Nephron (organoid): ENCODE measurements around the gene FBLN2.
A peak's percentile ranks its signal among the peaks of the same experiment; 100 is the strongest.

Experiments
- H3K27ac Mint-ChIP-seq, 3 experiments: 2 replicates each; pipeline ENCODE4 v1.8.0; 2020; ENCODE audit warnings: mixed read lengths in 3 of 3, mild to moderate bottlenecking in 2 of 3, moderate library complexity in 1 of 3
- H3K27me3 Mint-ChIP-seq: 2 replicates; pipeline ENCODE4 v1.8.0; 2021; ENCODE audit warnings: low read depth, mild to moderate bottlenecking, moderate library complexity, mixed read lengths
- H3K36me3 Mint-ChIP-seq: 2 replicates; pipeline ENCODE4 v1.8.0; 2020; ENCODE audit warnings: low read depth, mixed read lengths
- H3K4me1 Mint-ChIP-seq: 2 replicates; pipeline ENCODE4 v1.8.0; 2020; ENCODE audit warnings: mixed read lengths
- H3K4me3 Mint-ChIP-seq, 3 experiments: 2 replicates each; pipeline ENCODE4 v1.8.0; 2020; ENCODE audit warnings: mild to moderate bottlenecking in 3 of 3, mixed read lengths in 3 of 3, moderate library complexity in 2 of 3
- H3K9me3 Mint-ChIP-seq: 2 replicates; pipeline ENCODE4 v1.8.0; 2020; ENCODE audit warnings: mixed read lengths
- TF ChIP-seq, protein P1 (sequence below), 3 experiments: fragments of 200-600 bp; sonication (generic); IDR thresholded peaks; one replicate each; pipeline ENCODE4 v1.5.0; 2021; ENCODE audit warnings: antibody characterized with exemption in 3 of 3; ENCODE audit not compliant: unreplicated experiment in 3 of 3

The FBLN2 gene

DNA sequence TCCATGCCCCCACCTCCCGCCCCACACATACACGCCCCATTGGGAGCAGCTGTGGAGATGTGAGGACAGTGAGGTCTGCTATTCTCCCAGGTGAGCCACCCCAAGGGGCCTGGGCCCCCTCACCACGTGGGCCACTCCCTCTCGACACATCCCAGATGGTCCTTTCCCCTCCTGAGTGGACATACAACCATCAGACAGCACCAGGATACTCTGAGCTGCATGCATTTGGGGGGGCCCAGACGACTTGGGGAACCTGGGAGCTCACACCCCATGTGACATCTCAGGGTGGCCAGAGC is 17.5 kb downstream of the FBLN2 start:
- Mint-ChIP-seq H3K36me3 (no peaks in the 10 kb centered on the region), H3K27me3 (peaks cover 26% of the 10 kb centered on the region), H3K4me3 (no peak overlapping the region), H3K4me1 (peaks cover 6% of the 10 kb centered on the region), H3K9me3 (no peaks in the 10 kb centered on the region), H3K27ac (no peak overlapping the region)
- TF ChIP-seq, protein P1, sequence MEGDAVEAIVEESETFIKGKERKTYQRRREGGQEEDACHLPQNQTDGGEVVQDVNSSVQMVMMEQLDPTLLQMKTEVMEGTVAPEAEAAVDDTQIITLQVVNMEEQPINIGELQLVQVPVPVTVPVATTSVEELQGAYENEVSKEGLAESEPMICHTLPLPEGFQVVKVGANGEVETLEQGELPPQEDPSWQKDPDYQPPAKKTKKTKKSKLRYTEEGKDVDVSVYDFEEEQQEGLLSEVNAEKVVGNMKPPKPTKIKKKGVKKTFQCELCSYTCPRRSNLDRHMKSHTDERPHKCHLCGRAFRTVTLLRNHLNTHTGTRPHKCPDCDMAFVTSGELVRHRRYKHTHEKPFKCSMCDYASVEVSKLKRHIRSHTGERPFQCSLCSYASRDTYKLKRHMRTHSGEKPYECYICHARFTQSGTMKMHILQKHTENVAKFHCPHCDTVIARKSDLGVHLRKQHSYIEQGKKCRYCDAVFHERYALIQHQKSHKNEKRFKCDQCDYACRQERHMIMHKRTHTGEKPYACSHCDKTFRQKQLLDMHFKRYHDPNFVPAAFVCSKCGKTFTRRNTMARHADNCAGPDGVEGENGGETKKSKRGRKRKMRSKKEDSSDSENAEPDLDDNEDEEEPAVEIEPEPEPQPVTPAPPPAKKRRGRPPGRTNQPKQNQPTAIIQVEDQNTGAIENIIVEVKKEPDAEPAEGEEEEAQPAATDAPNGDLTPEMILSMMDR (IDR thresholded peaks at IDR 0.05; ENCODE audit: unreplicated experiment in 3 of 3): no peak

DNA sequence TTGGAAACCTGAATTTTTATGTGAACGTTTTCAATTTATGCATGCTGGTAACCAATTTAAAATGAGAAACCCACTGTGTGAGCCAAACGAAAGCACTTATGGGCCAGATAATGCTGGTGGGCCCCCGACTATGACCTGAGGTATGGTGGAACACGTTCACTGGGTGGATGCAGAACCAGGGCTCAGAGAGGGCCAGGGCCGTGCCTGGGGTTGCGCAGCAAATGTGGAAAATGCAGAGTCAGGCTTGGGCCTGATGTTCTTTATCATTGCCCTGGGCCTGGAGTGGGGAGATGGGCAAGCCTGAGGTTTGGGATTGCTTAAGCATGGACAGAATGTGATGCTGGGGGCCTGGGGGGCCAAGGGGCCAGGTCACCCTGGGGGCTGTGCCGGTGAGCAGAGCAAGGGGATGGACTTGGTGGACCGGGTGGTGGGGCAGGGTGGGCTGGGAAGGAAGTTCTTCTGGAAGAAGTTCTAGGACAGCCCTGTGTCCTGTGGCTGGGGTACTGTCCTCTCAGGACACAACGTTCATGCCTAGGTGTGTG is 17.9 kb downstream of the FBLN2 start:
- Mint-ChIP-seq H3K4me1 (peaks cover 5% of the 10 kb centered on the region), H3K4me3 (no peak overlapping the region), H3K9me3 (no peaks in the 10 kb centered on the region), H3K27ac (no peak overlapping the region), H3K36me3 (no peaks in the 10 kb centered on the region), H3K27me3 (peaks cover 23% of the 10 kb centered on the region)
- TF ChIP-seq, protein P1 (IDR thresholded peaks at IDR 0.05; ENCODE audit: unreplicated experiment in 3 of 3): no peak

DNA sequence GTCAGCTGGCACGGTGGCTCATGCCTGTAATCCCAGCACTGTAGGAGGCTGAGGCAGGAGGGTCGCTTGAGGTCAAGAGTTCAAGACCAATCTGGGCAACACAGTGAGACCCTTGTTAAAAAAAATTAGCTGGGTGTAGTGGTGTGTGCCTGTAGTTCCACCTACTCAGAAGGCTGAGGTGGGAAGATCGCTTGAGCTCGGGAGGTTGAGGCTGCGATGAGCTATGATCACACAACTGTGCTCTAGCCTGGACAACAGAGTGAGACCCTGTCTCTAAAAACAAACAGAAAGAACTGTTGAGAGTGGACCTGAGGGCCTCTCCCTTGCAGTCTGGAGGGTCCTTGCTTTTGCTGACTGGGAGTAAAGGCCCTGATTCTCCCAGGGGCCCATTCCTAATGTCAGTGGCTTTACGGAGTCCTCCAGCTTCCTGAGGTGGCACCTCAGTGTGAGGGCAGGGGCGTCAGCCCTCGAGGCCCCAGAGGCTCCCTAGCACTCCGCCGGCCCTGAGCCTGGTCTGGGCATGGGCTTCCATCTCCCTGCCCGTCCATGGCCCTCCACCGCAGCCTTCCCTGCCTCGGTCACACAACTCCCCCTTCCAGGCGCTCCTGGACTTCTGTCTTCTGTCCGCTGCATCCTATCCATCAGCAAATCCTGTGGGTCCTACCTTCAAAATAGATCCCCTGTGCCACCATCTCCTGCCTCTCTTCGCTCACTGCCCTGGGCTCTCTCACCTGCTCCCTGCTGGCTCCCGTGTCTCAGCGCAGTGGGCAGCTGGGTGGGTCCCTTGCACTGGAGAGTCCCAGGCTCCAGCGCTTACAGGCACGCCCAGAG is 19.0 kb downstream of the FBLN2 start:
- TF ChIP-seq, protein P1 (IDR thresholded peaks at IDR 0.05; ENCODE audit: unreplicated experiment in 3 of 3): no peak
- Mint-ChIP-seq H3K9me3 (no peaks in the 10 kb centered on the region), H3K4me3 (no peak overlapping the region), H3K36me3 (no peaks in the 10 kb centered on the region), H3K4me1 (peaks cover 3% of the 10 kb centered on the region), H3K27me3 (peaks cover 23% of the 10 kb centered on the region), H3K27ac (no peak overlapping the region)

DNA sequence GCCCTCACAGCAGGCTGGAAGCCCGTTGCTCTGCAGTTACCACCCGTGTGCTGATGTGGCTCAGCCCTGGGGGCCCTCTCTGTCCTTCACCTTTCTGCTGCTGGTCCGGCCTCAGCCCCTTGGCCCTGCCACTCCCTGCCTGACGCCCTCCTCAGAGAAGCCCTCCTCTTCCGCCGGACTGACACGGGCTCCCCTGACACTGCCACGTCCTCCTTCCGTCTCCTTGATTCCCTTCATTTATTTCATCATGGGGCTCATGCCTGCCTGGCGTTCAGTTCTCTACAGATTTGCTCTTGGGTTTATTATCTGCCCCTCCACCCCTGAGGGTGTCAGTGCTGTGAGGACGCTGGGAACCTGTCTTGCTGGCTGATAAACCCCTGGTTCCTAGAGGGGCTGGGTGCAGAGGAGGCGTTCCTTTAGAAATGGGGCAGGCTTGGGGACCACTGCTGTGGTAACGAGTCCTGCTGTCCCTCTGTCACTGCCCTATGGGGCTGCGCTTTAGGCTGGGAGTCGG is 19.6 kb downstream of the FBLN2 start:
- Mint-ChIP-seq H3K4me3 (no peak overlapping the region), H3K36me3 (no peaks in the 10 kb centered on the region), H3K4me1 (peaks cover 3% of the 10 kb centered on the region), H3K27me3 (peaks cover 19% of the 10 kb centered on the region), H3K9me3 (no peaks in the 10 kb centered on the region), H3K27ac (peak overlapping the region in 1 of 3 experiments; percentile 9)
- TF ChIP-seq, protein P1 (IDR thresholded peaks at IDR 0.05; ENCODE audit: unreplicated experiment in 3 of 3): no peak

DNA sequence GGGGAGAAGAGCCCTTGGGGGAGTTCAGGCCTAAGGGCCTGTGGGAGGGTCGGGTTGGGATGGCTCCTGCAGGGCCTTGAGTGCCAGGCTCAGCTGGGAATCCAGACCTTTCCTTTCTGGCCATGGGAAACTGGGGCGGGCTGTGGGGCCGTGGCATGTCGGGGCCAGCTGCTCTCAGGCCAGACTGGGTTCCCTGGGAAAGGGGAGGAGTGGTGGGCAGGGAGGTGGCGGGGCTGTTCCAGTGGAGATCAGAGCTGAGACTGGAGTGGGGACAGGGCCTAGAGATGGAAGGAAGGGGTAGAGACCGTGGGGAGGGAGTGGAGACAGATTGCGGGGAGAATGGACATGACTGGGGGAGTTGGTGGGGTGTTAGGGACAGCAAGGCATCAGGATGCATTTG is 20.3 kb downstream of the FBLN2 start:
- Mint-ChIP-seq H3K36me3 (no peaks in the 10 kb centered on the region), H3K9me3 (no peaks in the 10 kb centered on the region), H3K27ac (no peak overlapping the region), H3K27me3 (peaks cover 18% of the 10 kb centered on the region), H3K4me3 (no peak overlapping the region), H3K4me1 (peaks cover 4% of the 10 kb centered on the region)
- TF ChIP-seq, protein P1 (IDR thresholded peaks at IDR 0.05; ENCODE audit: unreplicated experiment in 3 of 3): no peak
